ENCODE measurements around the gene ELOA.

- TF ChIP-seq HMGXB4 (CRISPR knock-in tag; IDR thresholded peaks at IDR 0.05; ENCODE audit: borderline replicate concordance) (no peak), ESRRA (IDR thresholded peaks at IDR 0.05; ENCODE audit: borderline replicate concordance, low read length) (no peak), RFX5 (IDR thresholded peaks at IDR 0.05) (no peak), POLR2A (IDR thresholded peaks at IDR 0.05; ENCODE audit: low read length) (no peak), EP300 (IDR thresholded peaks at IDR 0.05) (no peak), PHF8 (IDR thresholded peaks at IDR 0.05; ENCODE audit: borderline replicate concordance, low read depth) (no peak), JUN (IDR thresholded peaks at IDR 0.05) (no peak), CHD2 (IDR thresholded peaks at IDR 0.05; ENCODE audit: low read length, partially characterized antibody) (no peak)
- TF ChIP-seq, protein P1, sequence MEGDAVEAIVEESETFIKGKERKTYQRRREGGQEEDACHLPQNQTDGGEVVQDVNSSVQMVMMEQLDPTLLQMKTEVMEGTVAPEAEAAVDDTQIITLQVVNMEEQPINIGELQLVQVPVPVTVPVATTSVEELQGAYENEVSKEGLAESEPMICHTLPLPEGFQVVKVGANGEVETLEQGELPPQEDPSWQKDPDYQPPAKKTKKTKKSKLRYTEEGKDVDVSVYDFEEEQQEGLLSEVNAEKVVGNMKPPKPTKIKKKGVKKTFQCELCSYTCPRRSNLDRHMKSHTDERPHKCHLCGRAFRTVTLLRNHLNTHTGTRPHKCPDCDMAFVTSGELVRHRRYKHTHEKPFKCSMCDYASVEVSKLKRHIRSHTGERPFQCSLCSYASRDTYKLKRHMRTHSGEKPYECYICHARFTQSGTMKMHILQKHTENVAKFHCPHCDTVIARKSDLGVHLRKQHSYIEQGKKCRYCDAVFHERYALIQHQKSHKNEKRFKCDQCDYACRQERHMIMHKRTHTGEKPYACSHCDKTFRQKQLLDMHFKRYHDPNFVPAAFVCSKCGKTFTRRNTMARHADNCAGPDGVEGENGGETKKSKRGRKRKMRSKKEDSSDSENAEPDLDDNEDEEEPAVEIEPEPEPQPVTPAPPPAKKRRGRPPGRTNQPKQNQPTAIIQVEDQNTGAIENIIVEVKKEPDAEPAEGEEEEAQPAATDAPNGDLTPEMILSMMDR (IDR thresholded peaks at IDR 0.05) = no peak
- TF ChIP-seq, protein P2, sequence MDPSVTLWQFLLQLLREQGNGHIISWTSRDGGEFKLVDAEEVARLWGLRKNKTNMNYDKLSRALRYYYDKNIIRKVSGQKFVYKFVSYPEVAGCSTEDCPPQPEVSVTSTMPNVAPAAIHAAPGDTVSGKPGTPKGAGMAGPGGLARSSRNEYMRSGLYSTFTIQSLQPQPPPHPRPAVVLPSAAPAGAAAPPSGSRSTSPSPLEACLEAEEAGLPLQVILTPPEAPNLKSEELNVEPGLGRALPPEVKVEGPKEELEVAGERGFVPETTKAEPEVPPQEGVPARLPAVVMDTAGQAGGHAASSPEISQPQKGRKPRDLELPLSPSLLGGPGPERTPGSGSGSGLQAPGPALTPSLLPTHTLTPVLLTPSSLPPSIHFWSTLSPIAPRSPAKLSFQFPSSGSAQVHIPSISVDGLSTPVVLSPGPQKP (IDR thresholded peaks at IDR 0.05; ENCODE audit: low read depth, low read length) = no peak
Measured at GRCh38 chr1:23792151-23792945, 49.1 kb downstream of the ELOA start.

Data from A549 (cell line).